ENCODE measurements around the gene ANKRD33B.
"Not testable (repeated sequence)": the region's sequence is repeated elsewhere in the genome, so short reads cannot be mapped to it uniquely, and the experiment has no call there.

Gene ANKRD33B

DNA sequence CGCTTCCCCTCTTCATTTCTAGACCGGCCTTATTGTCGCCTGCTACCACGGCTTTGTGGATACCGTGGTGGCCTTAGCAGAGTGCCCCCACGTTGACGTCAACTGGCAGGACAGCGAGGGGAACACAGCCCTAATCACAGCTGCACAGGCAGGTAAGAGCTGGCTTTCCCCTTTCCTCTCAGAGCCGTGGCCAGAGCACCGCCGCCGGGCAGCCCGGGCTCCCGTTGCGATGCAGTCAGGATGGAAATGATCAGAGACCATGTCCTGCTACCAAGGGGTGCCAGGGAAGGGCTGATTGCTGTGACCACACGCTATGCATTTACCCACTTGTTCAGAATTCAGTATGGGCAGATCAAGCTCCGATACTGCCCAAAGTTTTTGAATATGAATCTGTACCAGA is 54.4 kb downstream of the ANKRD33B start:
- no peak for DNase-seq (ENCODE audit: low read depth in 2 of 2)

DNA sequence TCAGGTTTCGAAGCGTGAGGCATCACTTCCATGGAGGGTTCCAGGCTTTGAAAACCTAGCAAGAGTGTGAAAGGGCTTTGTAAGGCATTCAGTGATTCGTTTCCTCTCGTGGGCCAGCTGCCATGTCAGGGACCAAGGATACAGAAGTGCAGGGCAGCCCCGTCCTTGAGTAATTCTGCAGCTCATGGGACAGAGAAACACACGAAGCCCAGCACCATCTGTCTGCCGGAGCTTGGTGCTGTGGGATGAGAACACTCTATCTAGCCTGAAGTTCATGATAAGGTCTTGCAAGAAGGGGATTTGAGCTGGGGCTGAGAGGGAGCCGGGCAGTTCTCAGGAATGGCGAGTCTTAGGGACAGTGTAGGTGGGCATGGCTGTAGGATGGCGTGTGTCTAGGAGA is 55.8 kb downstream of the ANKRD33B start:
- DNase-seq (ENCODE audit: low read depth in 2 of 2), result no peak

DNA sequence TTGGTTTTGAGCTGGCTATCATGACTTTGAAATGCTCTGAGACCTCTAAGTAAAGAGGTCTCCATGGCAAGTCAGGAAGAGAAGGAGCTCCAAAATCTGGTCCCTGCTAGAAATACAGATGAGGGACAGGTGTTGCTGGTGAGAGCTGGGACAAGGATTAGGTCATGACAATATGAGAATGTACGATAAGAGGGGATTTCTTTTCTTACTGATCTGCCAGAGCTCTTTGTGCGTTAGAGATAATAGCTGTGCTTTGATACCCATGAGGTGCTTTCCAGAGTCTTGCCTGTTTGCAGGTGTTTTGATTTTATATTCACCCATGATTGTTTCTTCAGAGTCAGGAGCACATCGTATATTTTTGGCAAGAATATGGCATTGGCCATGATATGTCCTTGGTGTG is 56.5 kb downstream of the ANKRD33B start:
- DNase-seq (ENCODE audit: low read depth in 2 of 2), result no peak

DNA sequence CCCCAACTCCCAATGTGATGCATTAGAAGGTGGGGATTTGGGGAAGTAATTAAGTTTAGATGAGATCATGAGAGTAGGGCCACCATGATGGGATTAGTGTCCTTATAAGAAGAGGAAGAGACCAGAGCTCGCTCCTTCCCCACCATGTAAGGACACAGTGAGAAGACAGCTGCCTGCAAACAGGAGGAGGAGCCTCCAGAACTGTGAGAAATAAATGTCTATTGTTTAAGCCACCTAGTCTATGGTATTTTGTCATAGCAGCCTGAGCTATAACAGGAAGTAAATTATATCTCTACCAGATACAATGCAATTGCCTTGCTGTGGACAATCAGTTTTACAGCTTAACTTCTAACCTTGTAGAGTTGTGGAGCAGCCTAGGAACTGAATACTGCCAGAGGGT is 58.0 kb downstream of the ANKRD33B start:
- DNase-seq (ENCODE audit: low read depth in 2 of 2), result no peak

DNA sequence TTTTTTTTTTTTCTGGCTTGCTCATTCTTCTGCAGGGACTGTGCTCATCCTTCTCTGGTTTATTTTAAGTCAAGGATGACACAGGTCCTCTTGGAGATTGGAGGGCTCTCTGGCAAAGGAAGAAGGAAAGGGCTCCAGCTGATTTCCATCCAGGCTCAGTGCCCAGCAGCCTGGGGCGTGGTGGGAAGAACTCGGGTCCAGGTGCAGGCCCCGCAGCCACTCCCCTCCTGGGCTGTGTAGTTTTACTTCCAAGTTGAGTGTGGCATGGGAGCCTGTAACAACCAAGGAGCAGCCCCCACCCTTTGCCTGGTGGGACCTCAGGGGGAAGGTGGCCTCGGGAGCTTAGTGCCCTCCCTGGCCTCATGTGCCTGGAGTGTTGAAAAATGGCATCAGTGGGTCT is 58.9 kb downstream of the ANKRD33B start:
- DNase-seq (ENCODE audit: low read depth in 2 of 2), result no peak

DNA sequence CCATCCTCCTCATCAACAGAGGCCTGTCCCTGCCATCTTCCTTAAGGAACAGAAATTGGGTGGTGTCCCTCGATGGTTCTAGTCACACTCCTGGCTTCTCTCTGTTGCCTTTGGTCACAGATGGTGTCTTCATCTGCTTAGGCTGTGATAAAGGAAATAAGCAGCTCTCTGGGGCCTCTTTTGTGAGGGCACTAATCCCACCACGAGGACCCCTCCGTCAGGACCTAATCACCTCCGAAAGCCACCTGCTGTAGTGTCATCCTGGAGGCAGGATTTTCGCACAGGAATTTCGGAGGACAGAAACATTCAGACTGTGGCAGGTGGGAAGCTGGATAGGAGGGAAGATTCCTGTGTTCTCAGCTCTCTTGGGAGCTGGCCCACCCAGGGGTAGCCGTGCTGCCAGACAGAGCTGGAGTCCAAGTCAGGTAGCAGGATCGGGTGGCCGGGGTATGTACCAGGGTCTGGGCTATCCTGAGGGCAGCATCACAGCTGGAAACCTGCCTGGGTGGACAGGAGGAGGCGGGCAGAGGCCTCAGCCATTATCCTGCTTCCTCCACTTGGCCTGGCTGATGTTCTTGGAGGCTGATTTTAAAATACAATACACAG is 59.5 kb downstream of the ANKRD33B start:
- DNase-seq (ENCODE audit: low read depth in 2 of 2), result no peak

DNA sequence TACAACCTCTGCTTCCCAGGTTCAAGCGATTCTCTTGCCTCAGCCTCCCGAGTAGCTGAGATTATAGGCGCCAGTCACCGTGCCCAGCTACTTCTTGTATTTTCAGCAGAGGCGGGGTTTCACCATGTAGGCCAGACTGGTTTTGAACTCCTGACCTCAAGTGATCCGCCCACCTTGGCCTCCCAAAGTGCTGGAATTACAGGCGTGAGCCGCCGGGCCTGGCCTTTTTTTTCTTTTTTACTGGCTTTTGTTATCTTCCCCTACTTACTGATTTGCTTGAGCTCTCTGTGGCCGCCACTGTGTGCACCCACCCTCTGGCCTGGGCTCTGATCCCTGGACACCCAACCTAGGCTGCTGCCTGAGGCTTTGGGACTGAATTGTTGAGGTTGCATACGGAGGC is 60.3 kb downstream of the ANKRD33B start:
- no peak for DNase-seq (ENCODE audit: low read depth in 2 of 2)

DNA sequence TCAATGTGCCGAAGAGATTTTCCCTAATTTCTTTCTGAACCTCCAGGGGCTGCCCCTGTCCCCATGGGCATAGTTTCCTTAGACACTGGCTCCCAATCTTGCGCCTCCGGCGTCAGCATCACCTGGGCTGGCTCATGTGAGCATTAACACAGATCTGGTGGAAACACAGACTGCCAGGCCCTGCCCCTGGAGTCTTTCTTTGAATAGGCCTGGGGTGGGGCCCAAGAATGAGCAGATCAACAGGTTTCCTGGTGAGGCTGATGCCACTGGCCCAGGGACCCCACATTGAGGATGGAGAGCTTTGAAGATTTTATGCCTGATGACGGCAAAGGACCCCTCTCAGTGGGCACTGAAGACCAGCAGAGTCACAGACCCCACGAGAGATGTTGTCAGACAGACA is 60.8 kb downstream of the ANKRD33B start:
- no peak for DNase-seq (ENCODE audit: low read depth in 2 of 2)

DNA sequence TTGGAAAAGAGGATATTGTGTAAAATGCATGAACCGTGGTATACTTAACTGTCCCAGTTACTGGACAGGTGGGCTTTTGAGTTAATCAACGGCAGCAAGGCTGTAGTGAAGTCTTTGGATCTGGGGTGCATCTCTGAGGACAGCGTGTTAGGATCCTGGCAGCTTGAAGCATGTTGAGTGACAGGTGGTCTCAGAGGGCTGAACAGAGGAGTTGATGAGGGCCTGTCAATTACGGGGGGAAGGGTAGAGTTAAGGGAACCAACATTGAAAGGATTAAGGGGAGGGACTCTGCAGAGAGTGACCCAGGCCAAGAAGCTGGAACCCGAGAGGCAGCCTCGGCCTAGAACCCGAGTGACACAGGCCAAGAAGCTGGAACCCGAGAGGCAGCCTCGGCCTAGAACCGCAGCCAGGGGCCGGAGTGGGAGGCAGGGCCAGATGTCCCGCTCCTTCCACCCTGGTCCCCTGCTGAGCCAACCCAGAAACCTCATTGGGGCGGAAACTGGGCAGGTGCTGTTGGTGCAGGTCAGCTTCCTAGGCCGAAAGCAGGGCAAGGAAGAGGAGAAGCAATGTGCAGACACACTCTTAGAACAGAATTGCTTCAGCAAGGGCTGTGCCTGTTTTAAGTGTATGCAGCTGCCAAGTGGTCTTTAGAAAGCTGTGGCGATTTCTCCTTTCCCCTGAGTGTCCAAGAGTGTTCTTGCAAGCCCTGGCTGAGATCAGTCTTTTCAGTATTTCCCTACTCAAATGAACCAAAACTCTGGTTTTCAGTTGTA is 62.0 kb downstream of the ANKRD33B start:
- no peak for DNase-seq (ENCODE audit: low read depth in 2 of 2)

DNA sequence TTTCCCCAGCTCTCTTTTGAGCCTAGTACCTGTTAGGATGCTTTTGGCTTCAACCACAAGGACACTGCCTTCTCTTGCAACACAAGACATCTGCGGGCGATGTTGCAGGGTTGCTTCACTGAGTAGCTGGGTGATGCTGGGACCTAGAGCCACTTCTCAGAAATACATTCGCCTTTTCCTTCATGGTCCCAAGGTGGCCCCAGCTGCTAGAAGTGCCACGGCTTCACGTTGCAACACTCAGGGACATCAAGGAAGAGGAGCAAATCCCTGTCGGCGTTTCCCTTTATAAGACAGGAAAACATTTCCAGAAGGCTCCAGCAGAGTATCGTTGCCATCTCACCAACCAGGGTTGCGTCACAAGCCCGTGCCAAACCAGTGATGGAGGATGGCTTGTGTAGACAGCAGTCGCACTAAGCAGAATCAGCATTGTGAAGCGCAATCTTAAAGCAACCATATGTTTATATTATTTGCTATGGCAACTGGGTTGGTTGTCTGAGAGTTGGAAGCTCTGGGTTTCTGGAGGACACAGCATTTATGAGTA is 62.7 kb downstream of the ANKRD33B start:
- no peak for DNase-seq (ENCODE audit: low read depth in 2 of 2)

DNA sequence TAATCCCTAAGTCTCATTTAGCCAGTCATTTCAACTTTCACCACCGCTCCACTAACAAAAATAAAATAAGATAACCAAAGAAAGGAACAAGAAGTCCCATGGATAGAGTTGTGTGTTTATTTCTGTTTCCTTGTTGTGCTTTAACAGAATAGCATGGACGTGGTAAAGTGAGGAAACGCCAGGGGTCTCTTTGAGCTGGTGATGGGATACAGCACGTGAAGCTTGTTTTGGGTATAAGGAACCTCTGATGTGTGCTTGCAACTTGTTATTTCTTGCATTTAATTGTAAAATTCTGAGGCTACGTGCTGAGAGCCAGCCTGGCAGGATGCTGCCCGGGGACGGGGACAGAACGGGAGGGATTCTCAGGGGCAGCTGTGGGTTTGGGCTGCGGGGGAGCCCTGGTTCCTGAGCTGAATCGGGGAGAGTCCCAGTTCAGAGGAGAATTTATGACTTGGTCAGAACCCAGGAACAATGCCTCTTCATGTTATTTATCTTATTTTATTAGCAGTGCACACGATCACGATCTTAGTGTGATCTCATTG is 63.4 kb downstream of the ANKRD33B start:
- no peak for DNase-seq (ENCODE audit: low read depth in 2 of 2)

DNA sequence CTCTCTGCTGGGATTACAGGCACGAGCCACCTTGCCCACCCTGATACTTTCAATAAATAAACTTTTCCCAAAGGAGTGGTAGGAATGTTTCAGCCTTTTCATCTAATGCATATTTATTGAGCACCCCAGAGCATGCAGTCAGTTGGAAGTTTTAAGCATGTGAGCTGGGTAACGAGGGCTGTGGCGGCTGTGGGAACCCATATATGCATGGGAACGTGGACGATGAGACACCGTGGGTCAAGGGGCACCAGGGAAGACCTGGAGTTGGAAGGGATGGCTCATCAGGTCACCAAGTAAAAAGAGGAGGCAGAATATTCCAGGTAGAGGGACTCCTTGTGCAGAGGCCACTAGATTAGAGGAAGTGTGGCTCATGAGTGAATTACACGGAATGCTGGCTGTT is 64.7 kb downstream of the ANKRD33B start:
- DNase-seq (ENCODE audit: low read depth in 2 of 2), result no peak

DNA sequence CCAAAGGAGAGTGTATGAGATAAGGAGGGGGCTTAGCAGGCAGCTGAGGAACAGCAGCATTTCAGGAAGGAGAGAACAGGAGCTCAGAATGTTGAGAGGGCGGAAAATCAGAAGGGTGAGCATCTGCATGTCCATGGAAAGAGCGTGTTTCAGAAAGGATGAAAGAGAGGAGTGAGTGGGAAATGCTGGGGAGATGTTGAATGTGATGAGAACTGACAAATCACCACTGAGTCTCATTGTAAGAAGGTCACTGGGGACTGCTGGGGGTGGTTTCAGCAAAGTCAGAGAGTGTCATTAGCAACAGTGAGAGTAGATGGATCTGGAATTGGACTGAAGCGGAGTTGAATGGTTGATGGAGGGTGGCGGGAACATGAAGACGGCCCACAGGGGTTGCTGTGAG is 65.8 kb downstream of the ANKRD33B start:
- DNase-seq (ENCODE audit: low read depth in 2 of 2), result no peak

DNA sequence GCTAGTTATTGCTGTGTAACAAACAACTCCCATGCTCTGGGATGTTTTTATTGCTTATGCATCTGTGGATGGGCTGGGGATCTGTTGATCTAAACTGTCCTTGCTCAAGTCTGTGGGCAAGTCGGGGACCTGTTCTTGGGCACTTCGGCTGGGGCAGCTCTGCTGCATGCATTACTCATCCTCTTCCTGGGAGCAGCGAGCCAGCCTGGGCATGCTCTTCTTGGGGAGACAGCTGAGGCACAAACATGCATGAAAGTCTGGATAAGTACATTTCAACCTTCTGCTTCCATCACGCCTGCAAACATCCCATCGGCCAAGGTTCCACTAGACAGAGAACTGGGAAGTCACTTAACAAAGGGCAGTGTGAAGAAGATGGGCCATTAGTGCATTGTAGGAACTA is 66.3 kb downstream of the ANKRD33B start:
- no peak for DNase-seq (ENCODE audit: low read depth in 2 of 2)

DNA sequence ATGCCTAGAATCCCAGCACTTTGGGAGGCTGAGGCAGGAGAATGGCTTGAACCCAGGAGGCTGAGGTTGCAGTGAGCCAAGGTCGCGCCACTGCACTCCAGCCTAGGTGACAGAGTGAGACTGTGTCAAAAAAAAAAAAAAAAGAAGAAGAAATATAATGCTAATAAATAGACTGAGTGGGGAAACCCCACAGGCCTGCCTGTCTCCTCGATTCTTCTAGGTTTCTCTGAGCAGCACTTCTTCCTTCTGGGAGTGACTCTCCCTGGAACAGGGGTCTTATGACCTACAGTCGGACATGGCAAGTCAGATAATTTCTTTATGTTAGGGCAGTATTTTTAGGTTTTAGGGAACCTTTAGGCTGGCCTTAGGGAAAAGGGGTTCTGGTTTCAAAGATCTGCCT is 66.9 kb downstream of the ANKRD33B start:
- DNase-seq (ENCODE audit: low read depth in 2 of 2), result not testable (repeated sequence)

DNA sequence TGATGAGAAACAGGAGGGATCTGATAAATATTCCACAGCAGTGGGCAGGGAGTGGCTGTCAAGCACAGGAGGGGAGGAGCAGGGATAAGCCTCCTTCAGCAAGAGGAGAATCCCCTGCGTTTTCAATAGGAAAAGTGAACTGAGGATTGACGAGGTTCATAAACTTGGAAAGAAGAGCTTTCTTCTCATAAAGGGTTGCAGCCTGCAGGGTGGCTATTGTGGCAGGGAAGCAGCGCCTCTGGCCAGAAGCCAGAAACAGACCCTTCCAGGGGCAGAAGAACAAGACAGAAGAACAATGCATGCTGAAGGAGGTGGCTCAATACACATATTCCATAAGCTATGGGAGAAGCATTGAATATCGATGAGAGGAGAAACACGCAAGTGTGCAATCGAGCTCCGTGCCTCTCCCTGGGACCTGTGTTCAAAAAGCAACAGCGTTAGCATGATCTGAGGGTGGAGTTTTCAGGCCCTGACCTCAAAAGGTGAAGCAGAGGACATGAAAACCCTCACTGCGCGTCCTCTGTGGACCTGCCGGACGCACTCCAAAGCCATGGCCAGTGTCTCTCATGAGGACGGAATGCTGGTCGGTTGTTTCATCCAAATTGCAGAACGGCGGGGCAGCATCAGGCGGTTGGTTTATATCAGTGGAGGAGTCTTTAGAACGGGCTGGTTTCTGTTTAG is 67.6 kb downstream of the ANKRD33B start:
- DNase-seq (ENCODE audit: low read depth in 2 of 2), result no peak

DNA sequence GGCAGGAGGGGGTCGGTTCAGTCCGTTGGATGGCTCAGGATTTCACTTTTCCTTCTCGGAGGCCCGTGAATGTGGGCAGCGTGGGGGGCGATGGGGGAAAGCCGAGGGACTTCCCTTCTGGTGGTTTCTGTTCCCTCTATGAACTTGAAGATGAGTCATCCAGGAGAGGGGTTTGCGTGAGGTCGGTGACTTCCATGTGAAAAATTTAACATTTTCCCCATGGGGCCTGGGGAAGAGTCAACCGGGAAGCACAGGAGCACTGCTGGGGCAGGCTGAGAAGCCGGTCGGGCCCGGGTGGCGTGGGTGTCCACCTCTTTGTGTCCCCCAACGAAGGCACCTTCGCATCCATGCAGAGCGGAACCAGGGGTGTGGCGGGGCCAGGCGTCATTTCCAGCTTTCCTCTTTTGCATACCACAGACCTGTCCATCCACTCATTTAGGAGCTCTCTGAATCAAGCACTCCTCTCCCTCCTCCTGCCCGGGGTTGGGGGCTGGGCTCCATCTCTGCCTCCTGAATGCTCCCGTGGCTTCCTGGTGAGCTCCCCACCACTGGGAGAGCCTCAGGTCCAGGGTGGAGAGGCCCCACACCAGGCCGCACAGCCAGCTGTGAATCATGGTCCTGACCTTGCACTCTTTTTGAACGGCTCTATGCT is 68.4 kb downstream of the ANKRD33B start:
- DNase-seq (ENCODE audit: low read depth in 2 of 2), result peak; percentile 12 to 58

DNA sequence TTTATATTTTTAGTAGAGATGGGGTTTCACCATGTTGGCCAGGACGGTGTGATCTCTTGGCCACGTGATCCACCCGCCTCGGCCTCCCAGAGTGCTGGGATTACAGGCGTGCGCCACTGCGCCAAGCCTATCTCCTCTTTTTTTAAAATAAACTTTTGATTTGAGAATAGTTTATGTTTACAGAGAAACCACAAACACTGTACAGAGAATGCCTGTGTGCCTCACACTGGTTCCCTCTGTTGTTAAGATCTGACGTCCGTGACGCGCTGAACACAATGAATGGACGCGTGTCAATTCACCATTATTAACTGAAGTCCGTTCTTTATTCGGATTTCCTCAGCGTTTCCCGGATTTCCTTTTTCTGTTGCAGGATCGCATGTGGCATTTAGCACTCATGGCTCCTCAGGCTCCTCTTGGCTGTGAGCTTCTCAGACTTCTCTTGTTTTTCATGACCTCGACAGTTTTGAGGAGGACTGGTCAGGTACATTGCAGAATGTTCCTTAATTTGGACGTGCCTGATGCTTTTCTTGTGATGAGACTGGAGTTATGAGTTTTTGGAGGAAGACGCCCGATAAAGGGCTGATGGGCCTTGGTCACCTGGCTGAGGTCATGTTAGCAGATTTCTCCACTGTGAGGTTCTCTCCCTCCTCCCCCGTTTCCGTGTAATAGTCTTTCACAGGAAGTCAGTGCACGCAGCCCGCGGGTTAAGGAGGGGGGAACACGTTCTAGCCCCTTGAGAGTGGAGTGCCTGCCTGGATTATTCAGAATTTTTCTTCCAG is 69.6 kb downstream of the ANKRD33B start:
- peak in 1 of 2 experiments; percentile 45 for DNase-seq (ENCODE audit: low read depth in 2 of 2)

DNA sequence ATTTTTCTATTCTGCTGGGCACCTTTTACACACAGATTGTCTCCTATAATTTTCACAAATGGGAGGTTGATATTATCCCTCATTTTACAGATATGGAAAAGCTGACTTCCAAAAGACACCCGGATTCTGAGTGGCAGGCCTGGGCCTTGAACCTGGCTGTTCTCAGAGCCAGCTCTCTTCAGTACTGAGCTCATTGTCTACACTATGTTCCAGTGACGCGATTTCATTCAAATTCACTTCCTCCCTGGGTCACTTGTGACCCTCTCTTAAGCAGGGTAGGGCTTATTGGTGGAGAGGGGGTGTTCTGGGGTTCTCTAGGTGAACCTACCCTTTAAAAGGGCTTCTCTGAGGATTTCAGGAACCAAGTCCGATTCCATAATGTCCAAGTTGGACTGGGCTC is 70.2 kb downstream of the ANKRD33B start:
- no peak for DNase-seq (ENCODE audit: low read depth in 2 of 2)

DNA sequence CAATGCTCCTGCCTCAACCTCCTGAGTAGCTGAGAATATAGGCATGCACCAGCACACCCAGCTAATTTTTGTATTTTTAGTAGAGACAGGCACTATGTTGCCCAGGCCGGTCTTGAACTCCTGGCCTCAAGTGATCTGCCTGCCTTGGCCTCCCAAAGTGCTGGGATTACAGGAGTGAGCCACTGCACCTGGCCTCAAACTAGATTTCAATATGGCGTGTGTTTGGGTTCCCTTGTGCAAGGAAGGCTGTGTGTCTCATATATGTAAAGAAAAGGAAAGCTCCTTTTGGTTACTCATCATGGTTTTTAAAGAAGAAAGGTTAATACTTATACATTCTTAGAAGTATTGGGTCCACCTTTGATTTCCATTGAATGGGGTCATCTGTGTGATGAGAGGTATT is 70.7 kb downstream of the ANKRD33B start:
- no peak for DNase-seq (ENCODE audit: low read depth in 2 of 2)

DNA sequence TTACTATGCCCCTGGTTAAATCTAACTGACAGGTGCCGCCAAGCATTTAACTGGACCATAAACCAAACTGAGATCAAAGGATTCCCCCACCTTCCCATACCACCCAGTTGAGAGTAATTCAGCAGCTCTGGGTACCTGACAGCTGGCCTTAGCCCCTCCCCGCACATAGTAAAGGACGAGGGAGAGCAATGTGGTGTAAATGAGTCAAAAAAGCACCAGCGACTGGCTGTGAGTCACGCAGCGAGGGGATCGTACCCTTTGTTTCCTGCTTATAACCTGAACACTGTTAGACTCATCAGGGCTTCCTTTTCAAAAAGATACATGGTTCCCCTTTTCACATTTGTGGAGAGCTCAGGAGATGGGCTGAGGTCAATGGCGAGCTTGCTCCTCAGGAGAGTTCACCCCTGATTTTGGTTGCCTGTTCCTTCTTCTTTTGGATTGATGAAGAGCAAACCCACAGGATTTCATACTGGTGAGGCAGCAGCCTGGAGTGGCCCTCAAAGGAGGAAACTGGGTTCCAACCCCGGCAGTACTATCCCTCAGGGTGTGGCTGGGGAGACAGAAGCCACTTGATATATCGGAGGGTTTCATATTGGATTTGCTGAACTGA is 71.5 kb downstream of the ANKRD33B start:
- peak; percentile 51 to 76 for DNase-seq (ENCODE audit: low read depth in 2 of 2)

Data from stimulated activated CD4-positive, alpha-beta T cell treated with anti-CD3 and anti-CD28 coated beads, Interleukin-12 subunit alpha, Interleukin-12 subunit beta, amount 100 ng/mL, for 24 hours (primary cell).